Measurements from ENCODE around the gene TCN1. TPM values are rescaled to one million over a fixed set of nuclear protein-coding genes. Genes with fewer than 3 reads are reported as not detected.
"Not testable (repeated sequence)": the region's sequence is repeated elsewhere in the genome, so short reads cannot be mapped to it uniquely, and the experiment has no call there.

Gene TCN1
- total and polyA plus RNA-seq, 9 of the 15 experiments (the other 6 are each of a cell fraction or from before 2014, with no cell fraction given) = 0.63 to 25.9 (median 8.0) TPM

DNA sequence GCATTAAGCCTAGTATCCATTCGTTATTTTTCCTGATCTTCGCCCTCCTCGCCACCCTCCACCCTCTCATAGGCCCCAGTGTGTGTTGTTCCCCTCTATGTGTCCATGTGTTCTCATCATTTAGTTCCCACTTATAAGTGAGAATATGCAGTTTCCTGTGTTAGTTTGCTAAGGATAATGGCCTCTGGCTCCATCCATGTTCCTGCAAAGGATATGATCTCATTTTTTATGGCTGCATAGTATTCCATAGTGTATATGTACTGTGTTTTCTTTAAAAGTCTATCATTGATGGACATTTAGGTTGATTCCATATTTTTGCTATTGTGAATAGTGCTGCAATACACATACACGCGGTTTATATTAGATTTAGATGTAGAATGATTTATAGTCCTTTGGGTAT, 14.9 kb downstream of the TCN1 start:
- H4K20me1 ChIP-seq (replicated peaks; ENCODE audit: control insufficient read depth, insufficient read depth, low read length); H3K27me3 ChIP-seq (ENCODE audit: control insufficient read depth in 2 of 2, insufficient read depth in 2 of 2, low read length in 2 of 2); in situ Hi-C loops (cut with MboI); H3K4me2 ChIP-seq (ENCODE audit: insufficient read depth, low read length); H3K9me1 ChIP-seq (ENCODE audit: control insufficient read depth, insufficient read depth, low read length); H3K79me2 ChIP-seq (ENCODE audit: control insufficient read depth, insufficient read depth, low read length); H2AFZ ChIP-seq (ENCODE audit: low read depth, low read length); CTCF ChIA-PET (ENCODE audit: low intra/inter-chr PET ratio); intact Hi-C loops (cut with micrococcal nuclease); H3K4me3 ChIP-seq; H3K27ac ChIP-seq (ENCODE audit: extremely low read depth, low read depth, low read length); DNase-seq (ENCODE audit: extremely low read depth in 1 of 4, low spot score in 3 of 4); H3K36me3 ChIP-seq (ENCODE audit: control insufficient read depth, insufficient read depth, low read length); H3K9me3 ChIP-seq (replicated peaks; ENCODE audit: control insufficient read depth, insufficient read depth, low read depth, low read length); FAIRE-seq; H3K9ac ChIP-seq (ENCODE audit: insufficient read depth in 1 of 2, low read depth in 2 of 2, low read length in 2 of 2); ATAC-seq; BruUV-seq (replicated peaks): not testable (repeated sequence)
- 81% methylated on average over 5 of the region's 5 CpGs for WGBS (ENCODE audit: insufficient coverage, low coverage, missing lambda C conversion rate)
- POLR2A ChIA-PET = interaction anchor here (2.3 kb wide), 1 partner anchor 14 kb away, joined by 5 read pairs; no protein-coding TSS in a partner anchor
- TF ChIP-seq RBM25 (IDR thresholded peaks at IDR 0.05; ENCODE audit: low read depth, low read length, severe bottlenecking) (peak; percentile 60), BCOR (IDR thresholded peaks at IDR 0.05) (peak; percentile 71), ZNF146 (CRISPR knock-in tag; IDR thresholded peaks at IDR 0.05; ENCODE audit: unreplicated experiment) (peak; percentile 91), KDM1A (IDR thresholded peaks at IDR 0.05) (peak; percentile 23 to 29; a peak in 1 of 4 replicates)
- peaks cover 3 to 31% of the 10 kb centered on the region in 2 experiments; a peak in 4 of 5 replicates for H3K4me1 ChIP-seq (replicated peaks in 1 of 2; ENCODE audit: control insufficient read depth in 2 of 2, insufficient read depth in 2 of 2, low read length in 2 of 2)

DNA sequence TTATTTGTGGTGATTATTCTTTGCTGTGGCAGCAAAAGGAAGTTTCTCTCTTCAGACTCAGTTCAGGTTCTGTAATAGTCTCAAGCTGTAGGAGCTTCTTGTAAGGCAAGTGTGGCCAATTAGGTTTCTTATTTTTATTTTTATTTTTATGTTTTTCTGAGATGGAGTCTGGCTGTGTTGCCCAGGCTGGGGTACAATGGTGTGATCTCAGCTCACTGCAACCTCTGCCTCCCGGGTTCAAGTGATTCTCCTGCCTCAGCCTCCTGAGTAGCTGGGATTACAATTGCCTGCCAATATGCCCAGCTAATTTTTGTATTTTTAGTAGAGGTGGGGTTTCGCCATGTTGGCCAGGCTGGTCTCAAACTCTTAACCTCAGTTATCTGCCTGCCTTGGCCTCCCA, 16.7 kb downstream of the TCN1 start:
- BruUV-seq (replicated peaks); H3K36me3 ChIP-seq (ENCODE audit: control insufficient read depth, insufficient read depth, low read length); in situ Hi-C loops (cut with MboI); H3K9ac ChIP-seq (ENCODE audit: insufficient read depth in 1 of 2, low read depth in 2 of 2, low read length in 2 of 2); H3K4me2 ChIP-seq (ENCODE audit: insufficient read depth, low read length); H3K9me1 ChIP-seq (ENCODE audit: control insufficient read depth, insufficient read depth, low read length); FAIRE-seq; H3K27me3 ChIP-seq (ENCODE audit: control insufficient read depth in 2 of 2, insufficient read depth in 2 of 2, low read length in 2 of 2); H3K4me3 ChIP-seq; H3K9me3 ChIP-seq (replicated peaks; ENCODE audit: control insufficient read depth, insufficient read depth, low read depth, low read length); ATAC-seq; CTCF ChIA-PET (ENCODE audit: low intra/inter-chr PET ratio); intact Hi-C loops (cut with micrococcal nuclease); H4K20me1 ChIP-seq (replicated peaks; ENCODE audit: control insufficient read depth, insufficient read depth, low read length); H3K79me2 ChIP-seq (ENCODE audit: control insufficient read depth, insufficient read depth, low read length); DNase-seq (ENCODE audit: extremely low read depth in 1 of 4, low spot score in 3 of 4): not testable (repeated sequence)
- peak; percentile 54; the same call in 1 of the 2 replicates for TF ChIP-seq ZNF121 (CRISPR knock-in tag; conservative IDR thresholded peaks at IDR 0.05)
- TF ChIP-seq BCOR (IDR thresholded peaks at IDR 0.05) = peak; percentile 77
- peak overlapping the region; percentile 33; the same call in 2 of the 3 replicates for H3K27ac ChIP-seq (ENCODE audit: extremely low read depth, low read depth, low read length)
- H3K4me1 ChIP-seq (replicated peaks in 1 of 2; ENCODE audit: control insufficient read depth in 2 of 2, insufficient read depth in 2 of 2, low read length in 2 of 2) = peaks cover 4 to 33% of the 10 kb centered on the region in 2 experiments; a peak in 3 of 5 replicates
- POLR2A ChIA-PET = interaction anchor here (1.2 kb wide), 1 partner anchor 51 kb away, joined by 3 read pairs; no protein-coding TSS in a partner anchor
- 100% methylated on average over 2 of the region's 2 CpGs for WGBS (ENCODE audit: insufficient coverage, low coverage, missing lambda C conversion rate)
- peak overlapping the region; percentile 78 for H2AFZ ChIP-seq (ENCODE audit: low read depth, low read length)

Data from K562 (cell line).